Urothelium cell line (cell line): ENCODE results near the gene PHF21B.
A peak's percentile ranks its signal among the peaks of the same experiment; 100 is the strongest.
"Not testable (repeated sequence)": the region's sequence is repeated elsewhere in the genome, so short reads cannot be mapped to it uniquely, and the experiment has no call there.

Experiments used
- DNase-seq: peaks from one replicate; pipeline ENCODE4 v3.0.0; 2011; ENCODE audit warnings: low spot score, mixed read lengths
- FAIRE-seq: peaks from 2 replicates; lab custom pipeline; 2011; peaks lifted over from hg19 to GRCh38; lab: Jason Lieb, UNC

PHF21B gene

GRCh38 chr22:44965171-44965570 lies 44.6 kb downstream of the PHF21B start:
- FAIRE-seq (no peak), DNase-seq (no peak)

DNA sequence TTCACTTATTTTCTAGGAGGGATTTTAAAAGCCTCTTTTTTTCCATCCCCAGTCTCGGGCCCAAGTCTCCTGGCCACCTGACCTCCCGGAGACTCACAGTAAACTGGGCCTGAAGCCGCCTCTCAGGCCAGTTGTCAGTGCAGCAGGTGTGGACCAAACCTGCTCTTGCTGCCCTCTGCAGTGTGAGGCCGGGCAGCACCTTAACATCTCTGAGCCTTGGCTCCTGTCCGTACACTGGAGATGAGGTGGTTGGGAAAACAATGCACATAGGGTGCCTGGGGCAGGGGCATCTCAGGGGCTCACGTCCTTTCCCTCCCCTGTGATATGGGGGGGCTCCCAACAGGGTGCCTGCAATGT lies 45.1 kb downstream of the PHF21B start:
- DNase-seq (no peak), FAIRE-seq (no peak)

- FAIRE-seq (no peak), DNase-seq (no peak)
Measured at GRCh38 chr22:44963832-44964721, 45.7 kb downstream of the PHF21B start.

GRCh38 chr22:44962741-44963454 lies 46.9 kb downstream of the PHF21B start:
- DNase-seq (no peak), FAIRE-seq (peak; percentile 35)

GRCh38 chr22:44961682-44962081 lies 48.1 kb downstream of the PHF21B start:
- not testable (repeated sequence) for FAIRE-seq, DNase-seq

GRCh38 chr22:44956840-44957767 lies 52.7 kb downstream of the PHF21B start:
- FAIRE-seq (peak; percentile 79), DNase-seq (no peak)

GRCh38 chr22:44955102-44955501 lies 54.7 kb downstream of the PHF21B start:
- FAIRE-seq (no peak), DNase-seq (no peak)

DNA sequence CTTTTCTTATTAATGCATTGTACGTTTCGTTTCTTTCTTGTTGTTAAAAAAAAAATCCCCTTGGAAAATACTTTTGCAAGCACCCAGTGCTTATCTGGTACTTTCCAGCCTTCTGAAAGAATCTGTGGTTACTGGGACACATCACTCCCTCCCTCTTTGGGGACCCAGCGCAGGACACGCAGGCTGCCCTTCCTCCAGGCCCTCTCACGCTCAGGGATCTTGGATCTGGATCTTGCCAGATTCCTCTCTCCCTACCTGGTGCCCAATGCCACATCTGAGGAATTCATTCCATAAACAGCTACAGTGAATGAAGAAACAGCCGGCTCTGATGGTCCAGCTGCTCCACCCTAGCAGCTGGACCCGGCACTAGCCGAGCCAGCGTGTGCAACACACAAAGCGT lies 55.7 kb downstream of the PHF21B start:
- DNase-seq (no peak), FAIRE-seq (no peak)

DNA sequence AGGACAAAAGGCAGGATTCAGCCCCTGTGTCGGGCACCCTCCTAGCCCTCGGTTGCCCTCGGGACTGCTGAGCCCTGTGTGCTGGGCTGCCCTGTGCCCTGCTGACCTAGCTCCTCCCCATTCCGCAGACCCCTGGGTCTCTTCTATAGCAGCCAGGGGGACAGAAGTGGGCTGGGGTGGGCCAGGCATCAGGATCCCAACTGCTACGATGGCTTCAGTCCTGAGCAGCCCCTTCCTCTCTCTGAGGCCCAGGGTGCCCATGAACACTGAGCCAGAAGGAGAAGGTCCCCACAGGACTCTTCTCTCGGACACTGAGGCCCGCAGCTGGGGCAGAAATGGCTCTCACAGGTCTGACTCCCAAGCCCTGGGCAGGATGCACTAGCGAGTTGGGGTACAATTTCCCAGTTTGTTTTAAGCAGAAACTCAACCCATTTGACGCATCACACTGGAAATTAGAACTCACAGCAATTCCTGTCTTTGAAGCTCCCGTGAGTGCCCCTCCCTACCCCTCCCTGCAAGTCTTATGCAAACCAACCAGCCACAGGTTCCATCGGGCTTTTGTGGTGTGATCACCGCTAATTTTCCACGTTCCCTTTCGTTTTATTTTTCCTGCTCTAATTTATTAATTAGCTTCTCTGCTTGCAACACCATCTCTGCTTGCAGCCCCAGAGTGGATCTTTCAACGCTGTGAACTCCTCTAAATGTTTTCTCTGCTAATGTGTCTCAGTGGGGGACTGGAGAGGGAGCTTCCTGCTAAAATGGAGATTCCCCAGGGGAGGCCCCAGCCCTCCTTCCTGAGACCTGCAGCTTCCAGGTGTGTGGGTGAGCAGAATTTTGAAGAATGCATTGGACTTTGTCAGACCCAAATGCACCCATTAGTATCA lies 56.7 kb downstream of the PHF21B start:
- no peak for FAIRE-seq

GRCh38 chr22:44951510-44951816 lies 58.3 kb downstream of the PHF21B start:
- DNase-seq (no peak), FAIRE-seq (peak; percentile 70)

More for the DNA sequence above, 56.7 kb downstream of the PHF21B start:
- DNase-seq: no peak

- FAIRE-seq: no peak
- no peak for DNase-seq
Measured at GRCh38 chr22:44950806-44951509, 58.8 kb downstream of the PHF21B start.

GRCh38 chr22:44947846-44948245 lies 62.0 kb downstream of the PHF21B start:
- no peak for DNase-seq
- FAIRE-seq: no peak

- FAIRE-seq: no peak
- DNase-seq: no peak
Measured at GRCh38 chr22:44947049-44947448, 62.8 kb downstream of the PHF21B start.

DNA sequence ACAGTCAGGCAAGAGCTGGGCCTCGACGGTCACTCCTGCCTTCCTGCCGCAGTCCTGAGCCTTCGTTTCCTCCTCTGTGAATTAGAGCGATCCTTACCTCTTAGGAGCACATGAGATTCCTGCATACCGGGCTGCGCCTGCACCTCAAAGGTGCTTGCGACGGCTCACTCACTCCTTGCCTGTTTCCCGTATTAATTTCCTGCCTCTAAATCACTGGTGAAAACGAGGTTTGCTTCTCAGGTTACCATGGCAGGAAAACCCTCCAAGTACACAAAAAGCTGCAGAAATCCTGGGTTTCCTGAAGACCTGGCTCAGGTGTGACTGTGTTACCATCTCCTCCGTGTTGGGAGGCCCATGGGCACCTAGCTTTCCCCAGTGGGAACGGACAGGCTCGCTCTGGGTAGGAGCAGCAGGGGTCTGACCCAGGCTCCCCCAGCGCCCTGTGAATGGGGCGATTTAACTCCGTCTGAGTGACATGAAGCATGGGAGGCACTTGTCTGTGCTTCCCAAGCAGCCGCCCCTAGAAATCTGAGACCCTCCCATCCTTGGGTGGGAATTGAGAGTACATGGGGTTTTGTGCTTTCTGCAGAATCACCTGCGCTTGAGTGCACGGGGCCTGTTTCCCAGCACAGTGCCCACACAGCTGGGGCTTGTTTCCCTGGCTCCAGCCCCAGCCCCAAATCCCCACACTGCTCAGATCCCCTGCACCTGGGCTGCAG lies 64.8 kb downstream of the PHF21B start:
- FAIRE-seq (no peak), DNase-seq (no peak)

- FAIRE-seq: no peak
- DNase-seq: no peak
Measured at GRCh38 chr22:44943701-44944324, 66.0 kb downstream of the PHF21B start.

DNA sequence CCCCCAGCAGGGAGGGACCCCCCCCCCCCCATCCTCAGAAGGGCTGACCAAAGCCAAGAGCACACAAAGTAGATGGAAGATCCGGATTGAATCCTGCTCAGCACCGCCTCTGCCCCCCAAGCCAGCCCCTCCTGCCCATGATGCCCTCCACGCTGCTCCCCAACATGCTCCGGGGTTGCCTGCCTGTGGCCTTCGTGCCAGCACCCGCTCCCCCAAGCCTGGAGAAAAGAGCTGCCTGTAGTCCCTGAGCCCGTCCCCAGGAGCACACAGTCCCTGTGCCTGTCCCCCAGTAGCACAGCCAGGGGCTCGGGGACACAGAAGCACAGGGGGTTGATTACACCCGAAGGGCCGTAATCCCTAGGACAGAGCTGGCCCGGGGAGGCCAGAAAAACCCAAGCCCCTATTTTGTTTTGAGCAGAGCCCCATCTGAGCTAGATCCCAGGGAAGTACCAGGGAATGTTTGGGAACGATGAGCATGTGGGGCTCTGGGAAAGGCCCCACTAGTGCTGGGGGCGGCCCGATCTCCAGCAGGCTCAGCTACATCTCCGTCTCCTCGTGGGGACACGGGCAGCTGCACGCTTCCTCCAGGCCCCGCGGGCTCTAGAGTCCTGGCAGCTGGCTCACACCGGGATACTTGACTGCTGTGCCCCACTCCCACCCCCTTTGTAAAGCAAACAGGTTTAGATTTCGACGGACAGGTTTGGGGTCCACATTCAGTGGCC lies 66.7 kb downstream of the PHF21B start:
- no peak for FAIRE-seq
- no peak for DNase-seq

DNA sequence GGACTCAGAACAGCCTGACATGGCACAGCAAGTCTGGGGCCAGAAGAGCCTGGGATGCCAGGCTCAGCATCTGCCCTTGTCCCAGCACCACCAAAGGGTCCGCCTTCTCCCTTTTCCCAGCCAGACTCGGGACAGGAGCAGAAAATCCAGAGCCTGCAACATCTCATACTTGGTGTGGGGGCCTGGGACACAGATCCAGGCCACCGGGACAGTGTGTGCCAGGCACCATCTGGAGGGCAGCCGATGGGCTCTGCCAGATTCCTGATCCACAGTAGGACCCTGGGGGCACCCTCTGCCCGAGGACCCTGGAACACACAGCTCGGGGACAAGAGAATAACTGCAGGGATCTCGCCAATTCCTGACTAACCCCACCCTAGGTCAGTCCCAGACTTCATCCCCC lies 67.7 kb downstream of the PHF21B start:
- no peak for DNase-seq
- FAIRE-seq: no peak

GRCh38 chr22:44941207-44941606 lies 68.6 kb downstream of the PHF21B start:
- DNase-seq: no peak
- FAIRE-seq: no peak
